Motor neuron (in vitro differentiated cells): ENCODE measurements around the gene MRGPRE. TPM values are rescaled to one million over a fixed set of nuclear protein-coding genes. Genes with fewer than 3 reads are reported as not detected.
A peak's percentile ranks its signal among the peaks of the same experiment; 100 is the strongest.

Source experiments
- ATAC-seq, 8 experiments: fragments of 200-7000 bp; cut with Tn5 transposase; replicated peaks in 6 of 8; 2 replicates each; pipeline ENCODE4 v1.8.0; 2021; ENCODE audit warnings: mild to moderate bottlenecking in 8 of 8, moderate library complexity in 8 of 8
- H3K27ac ChIP-seq, 2 donors: fragments of 250-450 bp; sonication (Bioruptor Pico); 2 replicates each; pipeline ENCODE4 v1.9.0; 2021; ENCODE audit warnings: antibody characterized with exemption in 2 of 2, mild to moderate bottlenecking in 2 of 2, moderate library complexity in 1 of 2
- H3K4me1 ChIP-seq, 2 donors: fragments of 250-450 bp; sonication (Bioruptor Pico); replicated peaks in 1 of 2; 2 replicates each; pipeline ENCODE4 v1.6.1; 2021; ENCODE audit warnings: antibody characterized with exemption in 2 of 2, mild to moderate bottlenecking in 2 of 2, moderate library complexity in 1 of 2
- H3K4me3 ChIP-seq, 5 donors: fragments of 250-450 bp; sonication (Bioruptor Pico); 2 replicates each; pipeline ENCODE4 v1.9.0; 2021; ENCODE audit warnings: antibody characterized with exemption in 5 of 5, mild to moderate bottlenecking in 5 of 5, moderate library complexity in 4 of 5
- WGBS, 10 experiments: fragments of 450-650 bp; shearing (Covaris generic); methylation state at CpG; one replicate each; pipeline ENCODE4 v1.0.0; 2022; 5-methylcytosine and 5-hydroxymethylcytosine counted together
- in situ Hi-C, 9 experiments: fragments of 400-800 bp; cut with MboI; loops; one replicate each; pipeline ENCODE4 v1.15.0; 2021; ENCODE audit warnings: low sequenced_read_pairs in 9 of 9, low pct_unique_long_range_greater_than_20kb in 2 of 9; ENCODE audit not compliant: unreplicated experiment in 9 of 9
- total RNA-seq, 8 experiments: library from RNA; unstranded; fragments of 300-600 nt; gene quantifications; 2 replicates each; pipeline versions ENCODE4 v1.2.3 to v1.2.4, GENCODE V29; 2022

The MRGPRE gene
- total RNA-seq, 8 experiments from 2014 or later = 0.31 to 0.85 (median 0.36) TPM; not detected in 5

GRCh38 chr11:3224401-3225057, 7.7 kb downstream of the MRGPRE start:
- Histone ChIP-seq H3K4me3 (no peak overlapping the region), H3K27ac (no peak overlapping the region), H3K4me1 (peaks cover 16 to 23% of the 10 kb centered on the region in 2 donors)
- in situ Hi-C loops = loop anchor here in 2 of 9 experiments (25.0 kb wide), 2 partner anchors 138 to 188 kb away; no protein-coding TSS in a partner anchor
- 42 to 100% (median 83%) methylated on average over 1 to 15 of the region's 21 CpGs; no CpG with 5 or more reads in 5 of the 10 experiments for WGBS, 10 experiments
- peak in 6 of 8 experiments; percentile 22 to 56 (median 36) for ATAC-seq

DNA sequence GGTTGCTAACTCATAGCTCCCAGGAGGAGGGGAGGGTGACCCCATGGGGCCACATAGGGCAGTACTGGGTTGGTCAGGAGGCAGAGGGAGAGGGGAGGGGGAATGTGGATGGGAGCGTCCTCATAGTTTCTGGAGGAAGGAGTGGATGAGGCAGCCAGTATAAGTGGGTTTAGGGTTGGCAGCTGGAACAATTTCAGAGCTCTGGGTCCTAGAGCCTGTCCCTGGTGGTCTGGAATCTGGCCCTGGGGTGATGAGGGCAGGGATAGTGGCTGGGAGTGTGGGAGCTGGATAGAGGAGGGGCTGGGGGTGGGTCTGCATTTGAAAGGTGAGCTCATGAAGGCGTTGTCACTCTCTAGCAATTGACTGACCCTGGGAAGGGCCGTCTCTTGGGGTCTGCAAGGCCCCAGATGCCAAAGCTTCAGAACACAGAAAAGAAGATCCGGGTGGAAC, 8.3 kb downstream of the MRGPRE start:
- Histone ChIP-seq H3K27ac (no peak overlapping the region), H3K4me1 (peaks cover 16 to 23% of the 10 kb centered on the region in 2 donors), H3K4me3 (no peak overlapping the region)
- in situ Hi-C loops = loop anchor here in 1 of 9 experiments (25.0 kb wide), 1 partner anchor 188 kb away; no protein-coding TSS in a partner anchor
- WGBS, 10 experiments = 60% methylated on average over 1 of the region's 4 CpGs; no CpG with 5 or more reads in 9 of the 10 experiments
- ATAC-seq = peak in 5 of 8 experiments; percentile 60 to 77 (median 75)

DNA sequence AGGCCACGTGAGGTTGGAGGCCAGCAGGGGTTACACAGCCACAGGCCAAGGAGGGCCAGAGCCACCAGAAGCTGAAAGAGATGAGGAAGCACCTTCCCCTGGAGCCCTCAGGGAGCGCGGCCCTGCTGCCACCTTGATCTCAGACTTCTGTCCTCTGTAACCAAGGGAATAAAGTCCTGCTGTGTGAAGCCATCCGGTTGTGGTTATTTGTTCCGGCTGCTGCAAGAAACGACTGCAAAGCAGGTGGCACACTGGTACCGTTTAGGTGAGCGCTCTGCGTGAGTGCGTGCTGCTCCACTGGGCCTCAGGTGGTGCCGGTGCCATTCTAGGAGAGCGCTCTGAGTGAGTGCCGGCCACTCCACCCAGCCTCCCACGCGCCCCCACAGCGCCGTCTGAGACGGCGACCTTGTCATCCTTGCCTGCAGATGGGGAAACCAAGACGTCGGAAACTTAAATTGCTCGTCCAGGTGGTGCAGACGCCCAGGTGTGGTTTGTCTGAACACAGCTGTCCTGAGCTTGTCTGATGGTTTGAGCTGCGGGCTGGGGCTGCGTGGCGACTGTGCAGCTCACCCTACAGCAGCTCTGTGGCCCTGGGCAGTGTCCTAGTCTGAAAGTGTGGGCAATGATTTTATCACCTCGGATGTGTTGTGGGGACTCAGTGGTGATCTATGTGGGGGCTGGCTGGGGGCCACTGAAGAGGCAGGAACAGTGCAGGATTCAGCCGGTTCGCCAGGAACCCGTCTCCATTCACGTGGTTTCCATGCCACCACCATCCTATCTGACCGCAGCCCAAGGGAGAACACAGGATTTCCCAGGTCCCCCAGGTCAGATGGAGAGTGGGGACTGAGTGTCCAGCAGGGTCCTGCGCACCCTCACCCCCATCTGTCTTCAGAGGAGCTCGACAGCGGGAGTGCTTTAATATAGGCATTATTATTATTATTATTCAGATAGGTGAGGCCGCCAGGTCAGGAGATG, 9.0 kb downstream of the MRGPRE start:
- peak in 2 of 8 experiments; percentile 2 to 49 for ATAC-seq
- no peak overlapping the region for H3K27ac ChIP-seq
- H3K4me3 ChIP-seq = no peak overlapping the region
- H3K4me1 ChIP-seq = peaks cover 16 to 23% of the 10 kb centered on the region in 2 donors
- WGBS, 10 experiments = 45 to 82% (median 70%) methylated on average over 2 to 14 of the region's 36 CpGs; no CpG with 5 or more reads in 4 of the 10 experiments
- in situ Hi-C loops = loop anchor here in 1 of 9 experiments (25.0 kb wide), 1 partner anchor 189 kb away; no protein-coding TSS in a partner anchor

DNA sequence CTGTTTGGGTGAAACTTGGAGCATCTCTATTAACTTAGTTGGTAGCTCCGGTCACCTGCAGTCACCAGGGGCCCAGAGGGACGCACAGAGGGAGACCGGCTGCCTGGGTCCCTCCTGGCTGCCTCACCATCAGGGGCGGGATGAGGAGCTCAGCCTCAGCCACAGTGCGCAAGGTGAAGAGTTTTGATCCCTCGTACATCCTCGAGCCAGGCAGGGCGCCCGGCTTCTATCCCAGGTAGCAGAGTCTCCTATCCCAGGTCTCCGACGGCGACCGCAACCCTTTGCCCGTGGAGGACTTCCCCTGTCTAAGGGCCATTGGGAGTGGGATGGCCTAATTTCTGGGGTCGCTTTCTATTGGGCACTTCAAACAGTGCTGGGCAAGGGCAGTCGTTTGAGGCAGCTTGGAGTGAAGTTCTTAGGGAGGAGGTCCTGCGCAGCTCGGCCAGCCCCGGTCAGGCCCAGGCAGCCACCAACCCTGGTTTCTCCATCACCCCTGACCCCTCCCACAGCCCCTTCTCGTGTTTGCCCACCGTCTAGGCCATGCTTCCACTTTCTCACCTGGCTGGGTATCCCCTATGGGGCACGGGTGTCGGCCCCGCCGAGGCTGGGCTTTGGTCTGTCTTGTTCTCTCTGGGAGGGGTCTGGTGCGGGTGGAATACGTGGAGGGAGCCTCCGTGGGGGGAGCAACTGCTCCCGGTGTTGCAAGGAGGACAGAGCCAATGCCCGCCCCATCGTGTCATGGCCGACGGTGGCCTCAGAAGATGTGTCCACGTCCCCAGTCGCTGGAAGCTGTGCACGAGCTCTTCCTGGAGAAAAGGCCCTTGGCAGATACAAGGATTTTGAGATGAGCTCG, 10.0 kb downstream of the MRGPRE start:
- 60 to 100% (median 86%) methylated on average over 1 to 15 of the region's 37 CpGs; no CpG with 5 or more reads in 5 of the 10 experiments for WGBS, 10 experiments
- in situ Hi-C loops = loop anchor here in 1 of 9 experiments (25.0 kb wide), 1 partner anchor 190 kb away; no protein-coding TSS in a partner anchor
- H3K4me1 ChIP-seq = peaks cover 16 to 23% of the 10 kb centered on the region in 2 donors
- ATAC-seq = no peak
- H3K4me3 ChIP-seq = no peak overlapping the region
- no peak overlapping the region for H3K27ac ChIP-seq

GRCh38 chr11:3221408-3222002, 10.7 kb downstream of the MRGPRE start:
- in situ Hi-C loops = loop anchor here in 1 of 9 experiments (25.0 kb wide), 1 partner anchor 191 kb away; no protein-coding TSS in a partner anchor
- peak in 1 of 8 experiments; percentile 15 for ATAC-seq
- Histone ChIP-seq H3K4me3 (no peak overlapping the region), H3K4me1 (peaks cover 16 to 23% of the 10 kb centered on the region in 2 donors), H3K27ac (no peak overlapping the region)
- WGBS, 10 experiments = 0 to 100% (median 6%) methylated on average over 1 to 20 of the region's 27 CpGs; no CpG with 5 or more reads in 2 of the 10 experiments

GRCh38 chr11:3220521-3221407, 11.5 kb downstream of the MRGPRE start:
- Histone ChIP-seq H3K27ac (no peak overlapping the region), H3K4me1 (peaks cover 16 to 26% of the 10 kb centered on the region in 2 donors), H3K4me3 (no peak overlapping the region)
- in situ Hi-C loops = loop anchor here in 1 of 9 experiments (25.0 kb wide), 1 partner anchor 192 kb away; no protein-coding TSS in a partner anchor
- WGBS, 10 experiments = 0 to 100% (median 73%) methylated on average over 2 to 3 of the region's 21 CpGs; no CpG with 5 or more reads in 6 of the 10 experiments
- ATAC-seq = no peak

GRCh38 chr11:3220101-3220500, 12.1 kb downstream of the MRGPRE start:
- Histone ChIP-seq H3K27ac (no peak overlapping the region), H3K4me1 (peaks cover 16 to 29% of the 10 kb centered on the region in 2 donors), H3K4me3 (no peak overlapping the region)
- in situ Hi-C loops = loop anchor here in 1 of 9 experiments (25.0 kb wide), 1 partner anchor 192 kb away; no protein-coding TSS in a partner anchor
- no peak for ATAC-seq
- 71 to 80% methylated on average over 1 to 6 of the region's 11 CpGs; no CpG with 5 or more reads in 8 of the 10 experiments for WGBS, 10 experiments

GRCh38 chr11:3219281-3219892, 12.8 kb downstream of the MRGPRE start:
- Histone ChIP-seq H3K27ac (no peak overlapping the region), H3K4me1 (peaks cover 12 to 22% of the 10 kb centered on the region in 2 donors), H3K4me3 (no peak overlapping the region)
- WGBS, 10 experiments = 0 to 80% (median 66%) methylated on average over 1 to 8 of the region's 14 CpGs; no CpG with 5 or more reads in 5 of the 10 experiments
- in situ Hi-C loops = loop anchor here in 1 of 9 experiments (25.0 kb wide), 1 partner anchor 193 kb away; no protein-coding TSS in a partner anchor
- ATAC-seq = no peak

GRCh38 chr11:3218483-3219280, 13.5 kb downstream of the MRGPRE start, which contains the start of gene MRGPRG:
MRGPRG (minus strand) TSS chr11:3218813; CDS start chr11:3218813, 0 bp downstream.
- in situ Hi-C loops = loop anchor here in 1 of 9 experiments (25.0 kb wide), 1 partner anchor 194 kb away; no protein-coding TSS in a partner anchor
- H3K4me3 ChIP-seq = no peak within 1 kb of the TSS
- 78 to 100% (median 96%) methylated on average over 1 to 8 of the region's 35 CpGs; no CpG with 5 or more reads in 7 of the 10 experiments for WGBS, 10 experiments
- H3K27ac ChIP-seq = no peak within 1 kb of the TSS
- peaks cover 5 to 15% of the 10 kb centered on the region in 2 donors for H3K4me1 ChIP-seq
- ATAC-seq = no peak
